Right lobe of liver (tissue), 6 donors: ENCODE results near the gene ANAPC2. TPM values are rescaled to one million over a fixed set of nuclear protein-coding genes. Genes with fewer than 3 reads are reported as not detected.

ENCODE experiments used
- ATAC-seq, 4 donors: fragments of 200-7000 bp; cut with Tn5 transposase; one replicate each; pipeline ENCODE4 v1.9.1; 2020; ENCODE audit warnings: mild to moderate bottlenecking in 4 of 4, moderate library complexity in 4 of 4
- DNase-seq, 3 donors: peaks; one replicate each; pipeline ENCODE4 v3.0.0-alpha.2; 2020
- H3K27ac ChIP-seq, 3 donors: fragments of 200-600 bp; one replicate each; pipeline ENCODE4 v1.8.0; 2022
- H3K27me3 ChIP-seq, 2 donors: fragments of 200-600 bp; one replicate each; pipeline ENCODE4 v1.8.0; 2022
- H3K36me3 ChIP-seq, 4 donors: fragments of 200-600 bp; sonication (generic) in 1 of 4; one replicate each; pipeline versions ENCODE4 v1.5.1 to v1.8.0; 2017 to 2022; ENCODE audit warnings: control low read depth in 1 of 4
- H3K4me1 ChIP-seq, 4 donors: fragments of 200-600 bp; sonication (generic) in 1 of 4; one replicate each; pipeline versions ENCODE4 v1.5.1 to v1.8.0; 2017 to 2022; ENCODE audit warnings: control low read depth in 1 of 4
- H3K4me3 ChIP-seq, 3 donors: fragments of 200-600 bp; one replicate each; pipeline ENCODE4 v1.8.0; 2022
- H3K9me3 ChIP-seq, 4 donors: fragments of 200-600 bp; sonication (generic) in 1 of 4; one replicate each; pipeline versions ENCODE4 v1.5.1 to v1.8.0; 2017 to 2022; ENCODE audit warnings: control low read depth in 1 of 4
- CTCF ChIP-seq, 4 donors: fragments of 200-600 bp in 3 of 4; fragments of 450-650 bp in 1 of 4; IDR thresholded peaks; one replicate each; pipeline versions ENCODE4 v1.5.1 to v1.8.0; 2016 to 2022; ENCODE audit warnings: antibody characterized with exemption in 4 of 4, mild to moderate bottlenecking in 2 of 4
- POLR2A ChIP-seq: fragments of 450-650 bp; IDR thresholded peaks from one replicate; pipeline ENCODE4 v1.6.1; 2017; ENCODE audit warnings: antibody characterized with exemption, mild to moderate bottlenecking
- WGBS: methylation state at CpG from one replicate; pipeline ENCODE4 v1.1.6; 2018; ENCODE audit warnings: low coverage, low lambda C conversion rate; ENCODE audit not compliant: insufficient coverage; ENCODE audit errors: missing lambda C conversion rate; 5-methylcytosine and 5-hydroxymethylcytosine counted together
- intact Hi-C, 2 donors: fragments of 100-400 bp; cut with DNase I; formaldehyde crosslinking; loops; one replicate each; pipeline versions ENCODE4 v1.11.2 to v1.14.1; 2022
- total RNA-seq, 6 experiments: library from RNA; depleted of rRNA in 2 of 6; stranded (reverse); fragments of >200 nt in 2 of 6; fragmentation: NEBNext Ultra II Directional in 3 of 6; extraction: Animal tissue kit (Norgen Biotek cat#: 25700) in 3 of 6; gene quantifications; one replicate each; pipeline versions ENCODE4 v1.1.0 to v1.2.4, GENCODE V29; 2016 to 2023
- donor health status: DM: no; HTN: yes; CAD: no.
- donor health status: DM: no; HTN: no; CAD: no.
- donor health status: DM: no; HTN: no; CAD: no.
- donor health status: DM: no; HTN: yes; CAD: no.
- donor health status: DM: no; HTN: yes; CAD: no.

ANAPC2 gene
- total RNA-seq, 6 experiments from 2014 or later = 16.1 to 36.5 (median 27.9) TPM

GRCh38 chr9:137192859-137193258 is 4.5 kb upstream of the ANAPC2 start:
- Histone ChIP-seq H3K27ac (no peak overlapping the region), H3K9me3 (no peaks in the 10 kb centered on the region), H3K4me1 (peaks cover 0 to 56% (median 27%) of the 10 kb centered on the region in 4 donors), H3K4me3 (no peak overlapping the region), H3K27me3 (no peaks in the 10 kb centered on the region), H3K36me3 (peaks cover 0 to 10% (median 0%) of the 10 kb centered on the region in 4 donors)
- intact Hi-C loops = no loop called here
- TF ChIP-seq POLR2A (no peak), CTCF (IDR thresholded peaks at IDR 0.05) (no peak)
- ATAC-seq (no peak), DNase-seq (no peak)
- 50% methylated on average over 1 of the region's 2 CpGs for WGBS

GRCh38 chr9:137192448-137192780 is 4.1 kb upstream of the ANAPC2 start:
- H3K36me3 ChIP-seq = peaks cover 0 to 10% (median 0%) of the 10 kb centered on the region in 4 donors
- no peaks in the 10 kb centered on the region for H3K9me3 ChIP-seq
- peaks cover 0 to 57% (median 28%) of the 10 kb centered on the region in 4 donors for H3K4me1 ChIP-seq
- intact Hi-C loops = no loop called here
- DNase-seq (no peak), ATAC-seq (no peak)
- no peak overlapping the region for H3K27ac ChIP-seq
- TF ChIP-seq POLR2A (no peak), CTCF (IDR thresholded peaks at IDR 0.05) (no peak)
- no peak overlapping the region for H3K4me3 ChIP-seq
- no peaks in the 10 kb centered on the region for H3K27me3 ChIP-seq
- WGBS = 57% methylated on average over 5 of the region's 10 CpGs

GRCh38 chr9:137191691-137192447 is 3.5 kb upstream of the ANAPC2 start:
- Histone ChIP-seq H3K27me3 (no peaks in the 10 kb centered on the region), H3K4me3 (no peak overlapping the region), H3K36me3 (peaks cover 0 to 10% (median 0%) of the 10 kb centered on the region in 4 donors), H3K27ac (no peak overlapping the region), H3K4me1 (peaks cover 0 to 59% (median 28%) of the 10 kb centered on the region in 4 donors), H3K9me3 (no peaks in the 10 kb centered on the region)
- DNase-seq (no peak), ATAC-seq (no peak)
- WGBS = 40% methylated on average over 1 of the region's 22 CpGs
- intact Hi-C loops = no loop called here
- TF ChIP-seq POLR2A (no peak), CTCF (IDR thresholded peaks at IDR 0.05) (no peak)

GRCh38 chr9:137191245-137191644 is 2.9 kb upstream of the ANAPC2 start:
- intact Hi-C loops = no loop called here
- 60% methylated on average over 2 of the region's 3 CpGs for WGBS

More at GRCh38 chr9:137191245-137191644, 2.9 kb upstream of the ANAPC2 start:
- no peak for DNase-seq
- Histone ChIP-seq H3K4me1 (peaks cover 0 to 58% (median 28%) of the 10 kb centered on the region in 4 donors), H3K27ac (no peak overlapping the region), H3K36me3 (peaks cover 0 to 10% (median 0%) of the 10 kb centered on the region in 4 donors), H3K9me3 (no peaks in the 10 kb centered on the region), H3K4me3 (no peak overlapping the region), H3K27me3 (no peaks in the 10 kb centered on the region)
- no peak for ATAC-seq
- TF ChIP-seq POLR2A (no peak), CTCF (IDR thresholded peaks at IDR 0.05) (no peak)
